Fibroblast of upper back skin (primary cell): Measurements from ENCODE around the gene DPP4.

Experiments
- DNase-seq: peaks from one replicate; pipeline ENCODE4 v3.0.0-alpha.2; 2013

DPP4 gene

DNA sequence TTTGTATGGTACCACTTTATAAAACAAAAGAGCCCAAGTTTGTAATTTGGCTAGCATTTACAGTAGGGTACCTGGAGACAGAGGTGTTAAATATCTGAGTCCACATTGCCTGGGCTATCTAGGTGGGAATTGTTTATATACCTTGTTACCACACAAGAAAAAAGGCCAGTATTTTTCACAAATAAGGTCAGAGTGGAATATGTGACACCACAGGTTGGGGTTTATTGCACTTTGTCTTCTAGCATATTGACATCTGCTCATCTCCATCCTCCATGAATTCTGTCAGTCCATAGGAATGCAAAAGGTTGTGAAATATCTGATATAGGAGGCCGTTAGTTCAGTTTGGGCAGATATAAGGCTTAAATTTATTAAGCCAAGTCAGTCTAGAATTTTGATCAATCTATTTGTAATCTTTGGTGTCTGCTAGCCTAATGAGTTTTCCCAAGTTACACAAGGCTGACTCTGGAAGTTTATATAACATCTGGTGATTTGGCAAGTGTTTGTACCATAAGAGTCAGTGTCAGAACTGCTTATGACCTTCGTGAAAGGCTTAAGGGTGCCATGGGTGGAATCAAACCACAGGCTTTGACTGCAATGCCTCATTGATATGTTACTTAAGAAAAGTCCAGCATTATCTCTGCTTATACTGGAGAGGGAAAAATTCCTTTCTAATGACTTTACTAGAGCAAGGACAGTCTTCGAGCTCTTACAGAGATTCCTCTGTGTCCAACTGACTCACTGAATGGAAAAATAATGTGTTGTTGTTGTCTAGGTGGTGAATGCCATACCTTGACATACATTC lies 11.3 kb upstream of the DPP4 start:
- peak; percentile 81 for DNase-seq

DNA sequence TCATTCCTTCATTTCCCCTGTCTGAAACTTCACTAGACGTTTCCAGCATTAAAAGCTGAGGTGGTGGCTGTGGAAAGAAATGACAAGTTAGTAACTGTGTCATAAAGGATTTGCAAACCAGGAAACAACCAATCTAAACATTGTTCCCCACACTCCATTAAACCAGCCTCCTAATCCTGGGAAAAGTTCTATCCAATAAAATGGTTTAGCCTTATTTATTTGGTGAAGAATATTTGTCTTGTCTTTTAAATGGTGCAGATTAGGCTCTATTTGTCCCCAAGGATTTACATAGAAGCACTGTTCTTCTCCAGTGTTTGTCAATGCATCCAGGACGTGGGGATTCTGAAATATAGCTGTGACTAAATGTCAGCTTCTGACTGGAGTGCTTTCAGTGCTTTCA lies 10.5 kb upstream of the DPP4 start:
- no peak for DNase-seq

DNA sequence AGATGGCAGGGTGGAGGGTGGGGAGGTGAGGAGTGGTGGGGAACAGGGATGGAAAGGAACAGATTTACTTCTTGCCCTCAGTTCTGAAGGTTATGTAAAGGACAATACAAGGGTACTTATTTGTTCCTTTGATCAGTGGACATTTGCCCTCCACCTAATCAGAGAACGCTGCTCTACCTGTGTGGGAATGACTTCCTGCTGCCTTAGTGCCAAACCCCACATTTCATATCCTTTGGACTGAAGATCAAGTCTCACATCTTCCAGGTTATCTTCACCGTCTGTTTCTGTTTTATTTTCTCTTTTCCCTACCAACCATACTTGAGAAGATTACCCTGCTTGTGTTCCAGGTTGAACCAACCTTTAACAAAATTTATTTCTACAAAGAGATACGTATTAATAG lies 8.7 kb upstream of the DPP4 start:
- no peak for DNase-seq

DNA sequence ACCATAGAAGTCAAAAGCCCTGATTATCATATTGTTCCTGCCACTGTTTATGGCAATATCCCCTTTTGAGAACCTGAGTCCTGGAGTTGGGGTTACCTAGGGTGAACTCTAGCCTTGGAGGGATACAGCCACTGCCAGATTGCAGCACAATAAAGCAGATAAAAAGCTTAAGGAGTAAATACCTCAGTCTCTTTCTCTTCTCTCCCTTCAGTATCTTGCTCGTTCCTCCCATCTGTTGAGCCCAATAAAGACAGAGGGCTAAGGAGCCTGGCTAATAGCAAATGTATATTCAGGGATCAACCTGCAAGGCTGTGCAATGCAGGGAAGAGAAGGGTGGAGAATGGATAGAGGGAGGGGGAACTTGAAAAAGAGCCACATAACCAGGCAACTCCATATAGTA lies 8.0 kb upstream of the DPP4 start:
- no peak for DNase-seq

DNA sequence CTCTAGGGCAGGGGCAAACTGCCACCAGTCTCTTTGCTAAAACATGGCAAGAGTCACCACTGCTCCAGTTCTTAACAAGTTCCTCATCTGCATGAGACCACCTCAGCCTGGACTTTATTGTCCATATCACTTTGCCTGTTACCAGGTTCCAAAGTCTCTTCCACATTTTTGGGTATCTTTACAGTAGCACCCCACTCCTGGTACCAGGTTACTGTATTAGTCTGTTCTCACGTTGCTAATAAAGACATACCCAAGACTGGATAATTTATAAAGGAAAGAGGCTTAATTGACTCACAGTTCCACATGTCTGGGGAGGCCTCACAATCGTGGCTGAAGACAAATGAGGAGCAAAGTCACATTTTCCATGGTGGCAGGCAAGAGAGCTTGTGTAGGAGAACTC lies 5.5 kb upstream of the DPP4 start:
- no peak for DNase-seq

DNA sequence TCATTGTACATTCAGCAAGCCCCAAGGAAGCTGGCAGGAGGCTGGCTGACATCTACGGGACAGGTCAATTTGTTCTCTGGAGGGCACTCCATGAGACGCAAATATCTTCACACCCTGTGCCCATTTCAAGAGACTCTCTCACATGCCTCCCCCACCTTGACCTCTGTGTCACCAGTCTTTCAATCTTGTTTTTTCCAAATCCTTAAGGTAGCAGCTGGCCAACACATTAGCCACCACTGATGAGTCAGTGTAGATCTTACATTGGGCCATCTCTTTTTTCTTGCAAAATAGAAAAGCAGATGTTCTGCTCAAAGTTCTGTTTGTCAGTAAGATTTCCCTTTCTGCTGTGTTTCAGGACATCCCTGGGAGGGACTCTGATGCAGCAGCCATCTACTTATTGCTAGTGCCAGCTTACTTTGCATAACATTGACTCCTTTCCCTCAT lies 1.7 kb upstream of the DPP4 start:
- peak; percentile 58 for DNase-seq

DNA sequence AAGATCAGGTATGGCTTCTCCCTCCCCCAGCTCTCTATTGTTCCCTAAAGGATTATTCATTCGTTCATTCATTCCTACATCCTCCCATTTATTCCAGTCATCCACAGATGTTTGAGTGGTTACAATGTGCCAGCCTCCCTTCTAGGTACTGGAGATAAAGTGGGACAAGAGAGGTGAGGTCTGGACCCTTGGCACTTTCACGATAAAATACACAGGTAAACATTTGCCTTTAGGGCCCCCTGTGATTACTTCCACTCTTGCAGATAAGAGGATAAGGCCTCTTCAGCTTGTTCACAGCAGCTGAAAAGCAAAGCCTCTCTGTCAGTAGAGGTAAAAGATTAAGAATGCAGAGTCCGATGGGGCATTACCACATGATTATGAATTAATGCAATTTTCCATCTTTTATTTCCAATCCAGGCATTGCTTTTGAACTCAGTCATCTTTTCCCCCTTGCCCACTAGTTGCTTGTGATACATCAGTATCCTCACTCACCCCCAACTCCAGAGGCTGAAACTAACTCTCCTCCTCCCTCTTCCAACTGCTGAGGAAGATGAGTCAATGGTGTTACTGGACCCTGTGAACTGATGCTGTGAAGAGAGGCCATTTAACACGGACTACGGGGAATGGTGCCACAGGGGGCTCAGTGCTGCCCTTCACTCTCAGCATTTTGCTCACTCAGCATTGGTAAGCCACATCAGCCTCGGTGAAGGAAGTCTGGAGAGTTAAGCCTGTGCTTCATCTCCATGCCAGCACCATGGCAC lies 1.1 kb upstream of the DPP4 start:
- peak; percentile 77 for DNase-seq

DNA sequence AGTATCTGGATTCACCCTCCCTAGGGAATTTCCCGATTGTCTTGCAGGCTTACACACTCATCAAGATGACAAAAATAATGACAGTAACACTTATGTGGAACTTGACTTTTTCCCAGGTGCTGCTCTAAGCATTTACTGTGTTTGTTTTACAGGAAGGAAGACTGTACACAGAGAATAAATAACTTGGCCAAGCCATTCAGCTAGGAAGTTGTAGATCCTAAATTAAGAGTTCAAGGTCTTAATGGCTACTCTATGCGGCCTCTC lies 549 bp upstream of the DPP4 start:
- DNase-seq: no peak

DNA sequence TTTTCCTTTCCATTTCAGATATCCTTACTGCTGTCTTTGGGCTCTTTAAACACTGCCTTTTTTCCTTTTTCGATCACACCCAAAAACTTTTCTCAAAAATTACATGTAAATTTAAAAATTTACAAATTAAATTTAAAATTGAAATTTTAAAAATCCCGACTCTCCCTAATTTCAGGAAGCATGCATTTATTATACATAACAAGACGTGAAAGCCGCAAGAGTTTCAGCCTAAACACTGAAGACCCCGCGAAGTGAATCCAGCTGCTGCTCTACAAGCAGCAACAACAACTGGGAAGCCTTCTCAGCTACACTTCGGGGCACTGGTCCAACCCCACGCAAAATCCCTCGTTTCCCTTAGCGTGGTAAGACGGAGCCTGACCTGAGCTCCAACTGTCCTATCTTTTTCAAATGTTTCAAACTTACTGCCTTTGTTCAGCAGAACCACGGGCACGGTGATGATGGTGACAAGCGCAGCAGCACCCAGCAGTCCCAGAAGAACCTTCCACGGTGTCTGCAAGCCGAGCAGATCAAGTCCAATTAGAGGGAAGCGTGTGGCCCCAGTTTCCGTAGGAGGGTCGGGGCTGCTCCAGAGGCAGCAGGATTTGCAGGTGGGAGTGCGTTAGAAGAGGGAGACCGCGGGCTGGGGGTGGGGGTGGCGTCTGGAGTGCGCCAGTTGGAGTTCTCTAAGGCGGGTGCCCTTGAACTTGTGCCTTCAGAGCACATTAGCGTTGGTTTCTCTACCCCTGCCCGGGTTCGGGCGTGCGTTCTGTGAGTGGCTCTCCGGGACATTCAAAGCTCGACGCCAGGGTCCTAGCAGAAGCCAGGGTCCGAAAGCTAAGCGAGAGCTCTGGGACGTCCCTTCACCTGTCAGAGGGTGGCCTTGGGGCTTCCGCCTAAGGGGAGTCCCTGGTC lies 783 bp downstream of the DPP4 start:
- DNase-seq: no peak

DNA sequence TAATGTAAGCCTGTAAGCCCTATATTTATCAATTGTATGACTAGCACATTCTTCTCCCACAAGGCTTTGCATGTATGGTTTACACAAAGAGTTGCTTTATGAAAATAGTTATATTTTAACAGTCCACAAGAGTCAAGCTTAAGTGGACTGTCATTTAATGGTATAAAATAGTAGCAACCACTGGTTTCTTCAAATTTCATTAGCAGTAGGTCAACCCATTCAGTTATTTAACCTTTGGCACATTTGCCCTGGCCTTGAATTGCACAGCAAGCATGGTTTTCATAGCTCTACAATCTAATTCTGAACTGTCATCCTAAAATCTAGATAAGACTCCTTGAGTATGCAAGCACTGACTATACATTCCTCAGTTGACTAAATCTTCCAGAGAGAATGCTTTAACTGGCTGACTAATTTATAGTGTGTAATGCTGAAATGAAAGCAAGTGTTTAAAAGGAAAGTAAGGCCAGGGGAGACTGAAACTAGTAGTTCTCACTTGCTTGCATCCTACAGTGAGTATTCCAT lies 1.8 kb downstream of the DPP4 start:
- peak; percentile 64 for DNase-seq

DNA sequence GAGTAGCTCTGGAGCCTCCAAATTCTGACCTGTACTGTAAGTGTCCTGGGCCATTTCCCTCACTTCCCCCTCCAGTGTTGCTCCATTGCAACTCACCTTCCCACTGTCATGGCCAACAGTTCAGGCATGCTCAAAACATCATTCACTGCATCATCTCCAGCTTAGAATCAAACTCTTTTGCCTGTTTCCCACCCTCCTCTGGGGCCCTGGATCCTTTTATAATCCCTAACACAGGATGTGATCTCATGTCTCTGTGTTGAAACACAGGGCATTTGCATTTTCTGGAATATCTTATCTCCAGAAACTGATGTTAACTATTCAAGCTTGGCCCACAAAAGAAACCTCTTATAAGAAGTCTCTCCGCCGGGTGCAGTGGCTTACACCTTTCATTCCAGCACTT lies 3.0 kb downstream of the DPP4 start:
- no peak for DNase-seq

DNA sequence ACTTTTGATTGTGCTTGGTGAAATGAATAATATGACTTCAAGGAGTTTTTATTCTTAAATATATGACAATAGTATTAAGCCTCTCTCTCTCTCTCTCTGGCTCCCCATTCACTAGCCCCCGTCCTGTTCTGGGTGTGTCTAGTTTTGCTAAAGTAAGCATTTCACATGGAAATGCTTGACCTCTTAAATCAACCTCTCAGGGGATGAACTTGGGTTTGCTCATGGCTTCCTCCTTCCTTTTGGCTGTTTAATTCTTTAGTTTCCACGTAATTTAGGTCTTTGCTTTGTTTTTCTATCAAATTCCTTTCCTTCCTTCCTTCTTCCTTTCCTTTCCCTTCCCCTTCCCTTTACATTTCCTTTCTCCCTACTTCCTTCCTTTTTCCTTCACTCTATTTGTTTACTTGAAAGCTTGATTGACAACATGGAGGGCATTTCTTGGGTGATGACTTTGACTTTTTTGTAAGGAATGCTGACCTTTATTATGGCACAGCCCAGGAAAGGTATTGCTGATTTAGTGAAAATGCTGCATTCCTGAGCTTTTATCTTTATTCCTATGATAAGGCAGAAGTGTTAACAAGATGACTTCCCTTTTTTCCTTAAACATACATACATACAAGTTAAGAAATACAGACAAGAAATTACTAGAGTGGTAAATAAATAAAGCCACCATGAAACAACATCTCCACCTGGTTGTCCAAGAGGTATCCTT lies 3.6 kb downstream of the DPP4 start:
- DNase-seq: no peak

DNA sequence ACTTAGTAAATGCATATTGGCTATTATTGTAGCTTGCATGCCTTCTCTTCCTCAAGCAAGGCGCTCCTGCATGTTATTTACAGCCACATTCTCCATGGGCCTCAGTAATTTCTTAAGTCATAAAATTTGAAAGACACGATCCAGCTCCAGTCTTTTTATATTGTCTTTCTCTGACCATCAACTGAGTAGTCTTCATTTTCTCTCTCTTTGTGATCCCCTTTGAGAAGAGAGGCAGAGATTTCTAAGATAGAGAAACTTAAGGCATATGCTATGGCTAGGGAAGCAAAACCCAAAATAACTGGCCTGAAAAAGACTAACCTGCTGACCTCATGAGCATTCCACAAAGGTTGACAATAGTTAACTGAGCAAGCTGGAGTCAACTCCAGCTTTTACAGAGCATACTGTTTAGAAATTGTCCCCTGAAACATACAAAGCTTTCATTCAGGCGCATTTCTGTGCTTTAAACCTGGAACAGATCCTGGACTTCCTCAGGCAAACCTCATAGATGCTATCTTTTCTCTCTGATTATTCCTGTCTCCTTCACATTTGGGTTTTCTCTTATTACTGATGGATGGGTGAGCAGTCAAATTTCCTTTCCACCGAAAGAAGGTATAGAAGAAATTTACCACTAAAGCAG lies 4.6 kb downstream of the DPP4 start:
- DNase-seq: no peak

DNA sequence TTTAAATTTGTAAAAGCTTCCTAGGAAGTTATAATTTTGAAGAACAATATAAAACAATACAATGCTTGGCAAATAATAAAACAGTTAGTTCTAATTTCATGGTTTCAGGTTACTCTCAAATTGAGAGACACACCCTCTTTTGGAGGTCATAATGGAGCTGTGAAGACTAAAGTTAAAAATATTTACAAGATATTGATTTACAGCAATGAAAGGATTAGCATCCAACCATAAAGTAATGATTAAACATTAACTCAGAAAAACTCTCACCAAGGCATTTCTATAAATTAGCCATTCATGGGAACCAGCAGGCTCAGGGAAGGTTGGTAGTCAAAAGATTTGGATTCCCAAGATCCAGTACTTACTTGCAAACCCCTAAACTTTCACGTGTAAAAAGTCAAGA lies 6.4 kb downstream of the DPP4 start:
- no peak for DNase-seq

DNA sequence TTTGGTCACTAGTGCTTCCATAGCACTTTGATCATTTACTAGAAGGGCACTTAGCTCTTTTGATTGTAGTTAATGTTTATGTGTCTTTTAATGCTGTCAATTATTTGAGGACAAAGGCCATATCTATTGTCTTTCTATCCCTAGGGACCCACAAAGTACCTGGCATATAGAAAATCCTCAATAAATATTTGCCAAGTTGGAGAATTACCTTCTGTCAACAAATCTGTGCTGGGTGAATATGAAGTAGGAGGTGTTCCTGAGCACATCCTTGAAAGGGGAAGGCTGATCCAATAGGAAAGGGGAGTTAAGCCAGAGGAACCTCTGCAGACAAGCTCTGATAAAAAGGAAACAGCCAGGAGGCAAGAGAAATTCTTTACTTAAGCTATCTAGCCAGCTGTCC lies 8.2 kb downstream of the DPP4 start:
- DNase-seq: no peak

DNA sequence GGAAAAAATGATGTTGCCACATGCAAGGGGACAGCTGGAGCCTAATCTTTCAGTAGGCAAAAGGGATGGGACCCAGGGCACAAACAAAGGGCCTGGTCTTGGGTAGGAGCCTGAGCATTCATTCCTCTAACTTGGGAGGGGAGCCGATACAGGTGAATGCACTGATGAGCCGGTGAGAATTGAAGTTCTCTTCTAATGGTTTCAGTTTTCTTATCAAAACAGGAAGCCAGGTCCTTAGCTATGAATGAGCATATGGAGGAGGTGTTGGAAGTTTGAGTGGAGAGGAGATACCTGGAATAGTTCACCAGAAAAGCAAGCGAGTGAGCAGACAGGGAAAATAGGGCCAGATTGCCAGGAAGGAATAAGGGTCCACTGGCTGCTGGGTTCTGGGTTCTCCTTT lies 10.1 kb downstream of the DPP4 start:
- DNase-seq: no peak

DNA sequence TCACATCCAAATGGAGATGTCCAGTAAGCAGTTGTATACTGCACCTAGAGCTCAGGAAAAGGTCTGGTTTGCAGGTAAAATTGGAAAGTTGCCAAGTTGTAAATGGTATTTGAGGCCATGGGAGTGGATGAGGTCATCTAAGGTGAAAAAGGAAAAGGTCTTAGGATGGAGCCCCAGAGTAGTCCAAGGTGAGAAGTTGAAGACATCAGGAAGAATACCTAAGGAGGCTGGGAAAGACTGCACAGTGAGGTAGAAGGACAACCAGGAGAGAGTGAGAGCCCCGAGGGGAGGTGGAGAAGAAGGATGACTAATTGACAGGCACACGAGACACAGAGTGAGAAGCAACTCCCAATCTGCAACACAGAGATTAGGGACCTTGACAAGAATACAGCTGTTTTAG lies 10.7 kb downstream of the DPP4 start:
- DNase-seq: no peak

DNA sequence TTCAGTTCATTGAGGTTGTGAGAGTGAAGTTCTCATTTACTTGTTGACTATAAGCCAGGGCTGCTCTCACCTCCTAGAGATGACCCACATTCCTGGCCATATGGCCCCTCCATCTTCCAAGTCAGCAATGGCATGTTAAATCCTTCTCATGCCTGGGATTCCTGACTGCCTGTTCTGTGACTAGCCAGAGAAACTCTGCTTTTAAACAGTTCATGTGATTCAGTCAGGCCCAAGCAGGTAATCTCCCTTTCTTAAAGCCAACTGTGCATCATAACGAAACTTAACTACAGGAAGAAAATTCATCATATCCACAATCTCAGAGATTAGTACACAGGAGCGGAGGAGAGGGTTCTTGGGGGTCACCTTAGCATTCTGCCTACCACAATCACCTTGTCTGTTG lies 11.5 kb downstream of the DPP4 start:
- no peak for DNase-seq

DNA sequence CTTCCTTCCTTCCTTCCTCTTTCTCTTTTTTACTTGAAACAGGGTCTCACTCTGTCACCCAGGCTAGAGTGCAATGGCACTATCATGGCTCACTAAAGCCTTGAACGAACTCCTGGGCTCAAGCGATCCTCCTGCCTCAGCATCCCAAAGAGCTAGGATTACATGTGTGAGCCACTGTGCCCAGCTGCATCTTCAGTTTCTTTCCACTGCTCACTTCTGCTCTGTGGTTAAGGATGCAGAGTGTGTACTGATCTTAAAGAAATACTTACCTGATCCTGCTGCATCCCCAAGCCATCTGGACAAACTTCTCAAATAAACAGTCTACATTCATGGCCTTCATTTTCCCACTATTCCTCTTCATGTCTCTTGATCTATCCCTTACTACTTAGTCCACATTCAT lies 13.0 kb downstream of the DPP4 start:
- no peak for DNase-seq

DNA sequence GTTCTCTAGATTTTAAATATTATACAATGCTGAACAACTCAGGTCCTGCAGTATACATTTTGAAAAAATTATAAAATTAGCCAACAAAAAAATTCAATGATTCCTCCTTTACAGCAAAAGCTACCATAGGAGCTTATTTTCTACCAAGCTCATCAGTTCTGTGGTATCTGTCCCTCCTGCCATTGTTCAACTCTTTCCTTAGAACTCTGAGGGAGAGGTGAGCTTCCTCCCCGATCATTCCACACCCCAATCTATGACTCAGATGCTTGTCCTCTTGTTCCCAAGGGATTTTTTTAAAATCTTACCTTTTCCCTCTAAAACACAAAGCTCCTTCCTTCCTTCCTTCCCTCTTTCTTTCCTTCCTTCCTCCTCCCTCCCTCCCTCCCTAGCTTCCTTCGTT lies 13.5 kb downstream of the DPP4 start:
- no peak for DNase-seq

DNA sequence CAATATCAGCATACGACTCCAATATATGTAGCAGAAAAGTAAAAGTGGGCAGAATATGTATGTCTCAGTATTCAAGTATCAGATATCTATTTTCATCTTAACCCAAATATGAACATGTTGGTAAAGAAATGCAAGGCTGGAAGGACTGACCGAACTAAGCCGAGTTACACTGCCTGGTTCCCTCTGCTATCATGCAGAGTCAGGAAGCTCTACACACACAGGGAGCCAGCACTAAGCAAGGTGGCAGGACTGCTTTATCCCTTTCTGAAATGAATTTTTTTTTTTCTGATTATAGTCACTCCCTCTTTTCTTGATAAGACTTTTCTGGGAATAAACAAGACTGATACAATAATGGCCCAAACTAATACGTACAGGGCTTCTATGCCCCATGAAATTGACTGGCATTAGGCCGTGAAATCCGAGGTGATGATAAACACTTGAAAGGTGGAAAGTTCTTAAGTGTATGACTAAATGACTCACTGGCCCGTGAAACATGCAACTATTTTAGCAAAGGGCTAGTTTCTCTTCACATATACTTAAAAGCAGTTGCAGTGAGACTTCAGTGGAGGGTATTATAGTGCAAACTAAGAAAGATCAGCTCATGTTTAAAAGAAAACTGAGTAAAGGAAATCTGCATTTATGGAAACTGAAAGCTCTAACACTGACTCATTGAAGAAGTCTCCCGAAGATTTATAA lies 14.9 kb downstream of the DPP4 start:
- DNase-seq: no peak

DNA sequence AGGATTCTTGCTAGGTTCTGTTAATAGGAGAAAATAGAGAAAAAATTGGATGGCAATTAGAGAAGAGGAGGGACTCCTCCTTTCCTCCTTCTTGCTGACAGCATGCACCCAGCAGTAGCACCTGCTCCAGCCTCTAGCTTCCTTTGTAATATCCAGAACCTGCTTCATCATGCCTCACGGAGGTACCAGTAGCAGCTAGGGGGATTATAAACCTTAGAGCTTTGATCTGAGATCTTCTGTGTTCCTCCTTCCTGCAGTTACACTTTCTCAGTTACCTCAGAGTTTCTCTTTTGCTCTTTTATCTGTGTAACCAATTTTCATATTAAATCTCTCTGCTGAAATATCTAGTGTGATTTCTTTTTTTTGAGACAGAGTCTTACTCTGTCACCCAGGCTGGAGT lies 16.6 kb downstream of the DPP4 start:
- DNase-seq: no peak
